DOHH2 (cell line): Measurements from ENCODE around the gene ZSCAN29.

Experiments
- EZH2phosphoT487 ChIP-seq: fragments of 200-600 bp; sonication (generic); IDR thresholded peaks from 2 replicates; pipeline ENCODE4 v1.6.1; 2017; ENCODE audit warnings: borderline replicate concordance, mild to moderate bottlenecking, antibody characterized with exemption, low read length, moderate library complexity, mixed read lengths
- TF ChIP-seq, protein P1 (sequence below): fragments of 200-600 bp; sonication (generic); IDR thresholded peaks from one replicate; pipeline ENCODE4 v1.5.1; 2014; ENCODE audit warnings: antibody characterized with exemption, mild to moderate bottlenecking, low read depth, low read length; ENCODE audit not compliant: poor library complexity, severe bottlenecking

DNA sequence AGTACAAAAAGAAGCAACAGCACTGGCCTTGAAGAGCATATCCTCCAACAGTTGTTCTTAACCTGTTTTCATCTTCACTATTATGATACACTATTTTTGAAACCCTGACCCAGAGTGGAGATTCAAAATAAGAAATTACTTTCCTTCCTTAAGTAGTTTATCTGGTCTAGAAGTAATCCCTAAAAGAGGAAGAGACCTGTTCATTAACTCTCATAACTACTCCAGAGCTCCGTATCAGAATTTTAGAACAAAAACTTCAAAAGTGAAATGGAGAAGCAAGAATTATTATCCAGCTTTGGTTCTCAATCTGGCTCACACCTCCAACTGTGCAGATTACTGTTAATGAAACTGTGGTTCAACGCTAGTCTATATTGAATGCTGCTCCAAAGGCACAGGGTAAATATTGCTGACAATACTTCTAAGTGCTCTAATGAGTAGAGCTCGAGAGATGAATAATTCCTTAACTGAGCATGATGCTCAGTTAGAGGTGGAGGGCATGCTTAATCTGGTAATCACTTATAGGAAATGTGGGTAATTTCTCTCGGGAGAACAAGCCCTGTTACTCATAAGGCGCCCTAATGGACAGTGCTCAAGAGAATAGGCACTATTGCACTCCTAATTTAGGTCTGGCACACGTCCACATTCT lies 45.7 kb downstream of the ZSCAN29 start:
- TF ChIP-seq, protein P1, sequence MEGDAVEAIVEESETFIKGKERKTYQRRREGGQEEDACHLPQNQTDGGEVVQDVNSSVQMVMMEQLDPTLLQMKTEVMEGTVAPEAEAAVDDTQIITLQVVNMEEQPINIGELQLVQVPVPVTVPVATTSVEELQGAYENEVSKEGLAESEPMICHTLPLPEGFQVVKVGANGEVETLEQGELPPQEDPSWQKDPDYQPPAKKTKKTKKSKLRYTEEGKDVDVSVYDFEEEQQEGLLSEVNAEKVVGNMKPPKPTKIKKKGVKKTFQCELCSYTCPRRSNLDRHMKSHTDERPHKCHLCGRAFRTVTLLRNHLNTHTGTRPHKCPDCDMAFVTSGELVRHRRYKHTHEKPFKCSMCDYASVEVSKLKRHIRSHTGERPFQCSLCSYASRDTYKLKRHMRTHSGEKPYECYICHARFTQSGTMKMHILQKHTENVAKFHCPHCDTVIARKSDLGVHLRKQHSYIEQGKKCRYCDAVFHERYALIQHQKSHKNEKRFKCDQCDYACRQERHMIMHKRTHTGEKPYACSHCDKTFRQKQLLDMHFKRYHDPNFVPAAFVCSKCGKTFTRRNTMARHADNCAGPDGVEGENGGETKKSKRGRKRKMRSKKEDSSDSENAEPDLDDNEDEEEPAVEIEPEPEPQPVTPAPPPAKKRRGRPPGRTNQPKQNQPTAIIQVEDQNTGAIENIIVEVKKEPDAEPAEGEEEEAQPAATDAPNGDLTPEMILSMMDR: no peak
- TF ChIP-seq EZH2phosphoT487: no peak
